ENCODE results near the gene PLCH1. TPM values are rescaled to one million over a fixed set of nuclear protein-coding genes. Genes with fewer than 3 reads are reported as not detected.

PLCH1 gene
- total and polyA plus RNA-seq, 2 experiments from 2014 or later = 8.1 to 25.3 TPM

DNA sequence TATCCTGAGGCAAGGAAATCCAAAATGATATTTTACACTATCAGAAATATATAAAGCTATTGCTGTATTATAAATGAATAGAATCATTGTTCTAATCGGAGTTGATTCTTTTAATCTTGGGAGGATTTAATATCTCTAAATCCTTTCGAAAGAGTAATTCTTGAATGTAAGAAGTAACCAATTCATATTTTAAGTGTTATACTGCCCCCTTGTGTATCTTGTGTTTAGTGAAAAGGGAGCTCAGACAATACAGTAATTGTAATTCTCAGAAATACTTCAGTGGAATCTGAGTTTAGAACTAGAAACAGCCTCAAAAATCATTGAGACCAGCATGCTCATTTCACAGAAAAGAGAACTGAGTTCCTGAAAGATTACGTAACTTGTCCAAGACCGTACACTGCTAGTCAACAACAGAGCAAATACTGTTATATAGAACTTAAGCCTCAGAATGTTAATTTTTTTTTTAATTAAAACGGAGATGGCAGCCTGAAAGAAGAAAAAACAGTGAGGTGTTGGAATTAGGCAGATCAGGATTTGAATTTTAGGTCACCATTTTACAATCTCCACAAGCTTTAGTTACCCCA, 42.9 kb downstream of the PLCH1 start (continued):
- TF ChIP-seq, protein P1, sequence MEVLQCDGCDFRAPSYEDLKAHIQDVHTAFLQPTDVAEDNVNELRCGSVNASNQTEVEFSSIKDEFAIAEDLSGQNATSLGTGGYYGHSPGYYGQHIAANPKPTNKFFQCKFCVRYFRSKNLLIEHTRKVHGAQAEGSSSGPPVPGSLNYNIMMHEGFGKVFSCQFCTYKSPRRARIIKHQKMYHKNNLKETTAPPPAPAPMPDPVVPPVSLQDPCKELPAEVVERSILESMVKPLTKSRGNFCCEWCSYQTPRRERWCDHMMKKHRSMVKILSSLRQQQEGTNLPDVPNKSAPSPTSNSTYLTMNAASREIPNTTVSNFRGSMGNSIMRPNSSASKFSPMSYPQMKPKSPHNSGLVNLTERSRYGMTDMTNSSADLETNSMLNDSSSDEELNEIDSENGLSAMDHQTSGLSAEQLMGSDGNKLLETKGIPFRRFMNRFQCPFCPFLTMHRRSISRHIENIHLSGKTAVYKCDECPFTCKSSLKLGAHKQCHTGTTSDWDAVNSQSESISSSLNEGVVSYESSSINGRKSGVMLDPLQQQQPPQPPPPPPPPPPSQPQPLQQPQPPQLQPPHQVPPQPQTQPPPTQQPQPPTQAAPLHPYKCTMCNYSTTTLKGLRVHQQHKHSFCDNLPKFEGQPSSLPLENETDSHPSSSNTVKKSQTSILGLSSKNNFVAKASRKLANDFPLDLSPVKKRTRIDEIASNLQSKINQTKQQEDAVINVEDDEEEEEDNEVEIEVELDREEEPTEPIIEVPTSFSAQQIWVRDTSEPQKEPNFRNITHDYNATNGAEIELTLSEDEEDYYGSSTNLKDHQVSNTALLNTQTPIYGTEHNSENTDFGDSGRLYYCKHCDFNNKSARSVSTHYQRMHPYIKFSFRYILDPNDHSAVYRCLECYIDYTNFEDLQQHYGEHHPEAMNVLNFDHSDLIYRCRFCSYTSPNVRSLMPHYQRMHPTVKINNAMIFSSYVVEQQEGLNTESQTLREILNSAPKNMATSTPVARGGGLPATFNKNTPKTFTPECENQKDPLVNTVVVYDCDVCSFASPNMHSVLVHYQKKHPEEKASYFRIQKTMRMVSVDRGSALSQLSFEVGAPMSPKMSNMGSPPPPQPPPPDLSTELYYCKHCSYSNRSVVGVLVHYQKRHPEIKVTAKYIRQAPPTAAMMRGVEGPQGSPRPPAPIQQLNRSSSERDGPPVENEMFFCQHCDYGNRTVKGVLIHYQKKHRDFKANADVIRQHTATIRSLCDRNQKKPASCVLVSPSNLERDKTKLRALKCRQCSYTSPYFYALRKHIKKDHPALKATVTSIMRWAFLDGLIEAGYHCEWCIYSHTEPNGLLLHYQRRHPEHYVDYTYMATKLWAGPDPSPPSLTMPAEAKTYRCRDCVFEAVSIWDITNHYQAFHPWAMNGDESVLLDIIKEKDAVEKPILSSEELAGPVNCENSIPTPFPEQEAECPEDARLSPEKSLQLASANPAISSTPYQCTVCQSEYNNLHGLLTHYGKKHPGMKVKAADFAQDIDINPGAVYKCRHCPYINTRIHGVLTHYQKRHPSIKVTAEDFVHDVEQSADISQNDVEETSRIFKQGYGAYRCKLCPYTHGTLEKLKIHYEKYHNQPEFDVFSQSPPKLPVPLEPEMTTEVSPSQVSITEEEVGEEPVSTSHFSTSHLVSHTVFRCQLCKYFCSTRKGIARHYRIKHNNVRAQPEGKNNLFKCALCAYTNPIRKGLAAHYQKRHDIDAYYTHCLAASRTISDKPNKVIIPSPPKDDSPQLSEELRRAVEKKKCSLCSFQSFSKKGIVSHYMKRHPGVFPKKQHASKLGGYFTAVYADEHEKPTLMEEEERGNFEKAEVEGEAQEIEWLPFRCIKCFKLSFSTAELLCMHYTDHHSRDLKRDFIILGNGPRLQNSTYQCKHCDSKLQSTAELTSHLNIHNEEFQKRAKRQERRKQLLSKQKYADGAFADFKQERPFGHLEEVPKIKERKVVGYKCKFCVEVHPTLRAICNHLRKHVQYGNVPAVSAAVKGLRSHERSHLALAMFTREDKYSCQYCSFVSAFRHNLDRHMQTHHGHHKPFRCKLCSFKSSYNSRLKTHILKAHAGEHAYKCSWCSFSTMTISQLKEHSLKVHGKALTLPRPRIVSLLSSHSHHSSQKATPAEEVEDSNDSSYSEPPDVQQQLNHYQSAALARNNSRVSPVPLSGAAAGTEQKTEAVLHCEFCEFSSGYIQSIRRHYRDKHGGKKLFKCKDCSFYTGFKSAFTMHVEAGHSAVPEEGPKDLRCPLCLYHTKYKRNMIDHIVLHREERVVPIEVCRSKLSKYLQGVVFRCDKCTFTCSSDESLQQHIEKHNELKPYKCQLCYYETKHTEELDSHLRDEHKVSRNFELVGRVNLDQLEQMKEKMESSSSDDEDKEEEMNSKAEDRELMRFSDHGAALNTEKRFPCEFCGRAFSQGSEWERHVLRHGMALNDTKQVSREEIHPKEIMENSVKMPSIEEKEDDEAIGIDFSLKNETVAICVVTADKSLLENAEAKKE (CRISPR knock-in tag; IDR thresholded peaks at IDR 0.05) = no peak
- TF ChIP-seq JUNB (IDR thresholded peaks at IDR 0.05; ENCODE audit: unreplicated experiment) = no peak

DNA sequence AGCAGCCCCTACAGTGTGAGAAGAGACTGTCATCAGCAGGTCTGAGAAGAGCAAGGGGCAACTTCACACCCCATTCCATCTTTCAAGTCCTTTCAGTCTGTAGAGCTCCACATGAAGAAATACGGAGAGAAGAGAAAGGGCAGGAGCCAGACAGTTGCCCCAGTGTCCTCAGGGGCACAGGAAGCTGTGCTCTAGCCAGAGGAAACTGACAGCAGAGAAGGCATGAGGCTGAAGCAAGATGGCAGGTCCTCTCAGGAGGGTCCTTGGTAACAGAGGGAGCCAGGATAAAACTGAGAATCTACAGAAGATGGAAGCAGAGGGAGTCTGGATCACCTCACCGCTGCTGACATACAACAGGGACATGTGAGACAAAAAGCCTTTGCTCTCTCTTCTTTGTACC, 47.3 kb downstream of the PLCH1 start:
- Histone ChIP-seq H3F3A (replicated peaks; ENCODE audit: low read depth) (no peaks in the 10 kb centered on the region), H3K9me2 (ENCODE audit: insufficient read depth) (no peaks in the 10 kb centered on the region), H3K79me2 (replicated peaks; ENCODE audit: insufficient read depth) (peaks cover 12% of the 10 kb centered on the region; the same call in 1 of the 2 replicates), H3K4me3 (no peak overlapping the region), H2AFZ (no peak overlapping the region), H4K20me1 (replicated peaks; ENCODE audit: insufficient read depth) (no peaks in the 10 kb centered on the region), H3K27ac (ENCODE audit: low read depth) (no peak overlapping the region), H3K4me1 (ENCODE audit: insufficient read depth) (peaks cover 25% of the 10 kb centered on the region; the same call in 1 of the 2 replicates), H3K27me3 (ENCODE audit: insufficient read depth) (no peaks in the 10 kb centered on the region), H3K36me3 (ENCODE audit: insufficient read depth) (no peaks in the 10 kb centered on the region), H3K4me2 (no peak overlapping the region)
- no peak overlapping the region for H3K4me3 Mint-ChIP-seq
- H3K9me3 Mint-ChIP-seq = no peaks in the 10 kb centered on the region; the same call in 2 of the 3 replicates
- no peak overlapping the region for H3K27ac Mint-ChIP-seq
- peaks cover 4% of the 10 kb centered on the region for H3K27me3 Mint-ChIP-seq (ENCODE audit: insufficient read depth, low read depth, poor library complexity)
- ATAC-seq (no peak), DNase-seq (ENCODE audit: low spot score) (no peak)
- TF ChIP-seq EZH2phosphoT487 (IDR thresholded peaks at IDR 0.05; ENCODE audit: unreplicated experiment) = no peak
- TF ChIP-seq JUNB (IDR thresholded peaks at IDR 0.05; ENCODE audit: unreplicated experiment) = no peak
- TF ChIP-seq, protein P2, sequence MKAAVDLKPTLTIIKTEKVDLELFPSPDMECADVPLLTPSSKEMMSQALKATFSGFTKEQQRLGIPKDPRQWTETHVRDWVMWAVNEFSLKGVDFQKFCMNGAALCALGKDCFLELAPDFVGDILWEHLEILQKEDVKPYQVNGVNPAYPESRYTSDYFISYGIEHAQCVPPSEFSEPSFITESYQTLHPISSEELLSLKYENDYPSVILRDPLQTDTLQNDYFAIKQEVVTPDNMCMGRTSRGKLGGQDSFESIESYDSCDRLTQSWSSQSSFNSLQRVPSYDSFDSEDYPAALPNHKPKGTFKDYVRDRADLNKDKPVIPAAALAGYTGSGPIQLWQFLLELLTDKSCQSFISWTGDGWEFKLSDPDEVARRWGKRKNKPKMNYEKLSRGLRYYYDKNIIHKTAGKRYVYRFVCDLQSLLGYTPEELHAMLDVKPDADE (IDR thresholded peaks at IDR 0.05) = no peak
- TF ChIP-seq STAT1 (IDR thresholded peaks at IDR 0.05; ENCODE audit: unreplicated experiment) = no peak
- no peak for TF ChIP-seq CREB1 (CRISPR knock-in tag; IDR thresholded peaks at IDR 0.05; ENCODE audit: low read depth)
- TF ChIP-seq, protein P3, sequence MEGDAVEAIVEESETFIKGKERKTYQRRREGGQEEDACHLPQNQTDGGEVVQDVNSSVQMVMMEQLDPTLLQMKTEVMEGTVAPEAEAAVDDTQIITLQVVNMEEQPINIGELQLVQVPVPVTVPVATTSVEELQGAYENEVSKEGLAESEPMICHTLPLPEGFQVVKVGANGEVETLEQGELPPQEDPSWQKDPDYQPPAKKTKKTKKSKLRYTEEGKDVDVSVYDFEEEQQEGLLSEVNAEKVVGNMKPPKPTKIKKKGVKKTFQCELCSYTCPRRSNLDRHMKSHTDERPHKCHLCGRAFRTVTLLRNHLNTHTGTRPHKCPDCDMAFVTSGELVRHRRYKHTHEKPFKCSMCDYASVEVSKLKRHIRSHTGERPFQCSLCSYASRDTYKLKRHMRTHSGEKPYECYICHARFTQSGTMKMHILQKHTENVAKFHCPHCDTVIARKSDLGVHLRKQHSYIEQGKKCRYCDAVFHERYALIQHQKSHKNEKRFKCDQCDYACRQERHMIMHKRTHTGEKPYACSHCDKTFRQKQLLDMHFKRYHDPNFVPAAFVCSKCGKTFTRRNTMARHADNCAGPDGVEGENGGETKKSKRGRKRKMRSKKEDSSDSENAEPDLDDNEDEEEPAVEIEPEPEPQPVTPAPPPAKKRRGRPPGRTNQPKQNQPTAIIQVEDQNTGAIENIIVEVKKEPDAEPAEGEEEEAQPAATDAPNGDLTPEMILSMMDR (conservative IDR thresholded peaks at IDR 0.05; ENCODE audit: low read depth in 2 of 2) = no peak
- no peak for TF ChIP-seq ZNF114 (CRISPR knock-in tag; IDR thresholded peaks at IDR 0.05)
- peaks cover 3% of the 10 kb centered on the region; the same call in 2 of the 3 replicates for H3K36me3 Mint-ChIP-seq (ENCODE audit: low read depth)
- H3K4me1 Mint-ChIP-seq = peaks cover 27% of the 10 kb centered on the region
